Pancreas (tissue), 10 donors: ENCODE measurements around the gene ATN1. TPM values are rescaled to one million over a fixed set of nuclear protein-coding genes. Genes with fewer than 3 reads are reported as not detected.
A peak's percentile ranks its signal among the peaks of the same experiment; 100 is the strongest.
"Not testable (repeated sequence)": the region's sequence is repeated elsewhere in the genome, so short reads cannot be mapped to it uniquely, and the experiment has no call there.

Source experiments
- ATAC-seq, 4 donors: fragments of 200-7000 bp; cut with Tn5 transposase; one replicate each; pipeline versions ENCODE4 v1.8.0 to v1.9.1; 2020; ENCODE audit warnings: mild to moderate bottlenecking in 4 of 4, moderate library complexity in 4 of 4
- DNase-seq, 6 donors: peaks; one replicate each; pipeline ENCODE4 v3.0.0-alpha.2; 2020
- FAIRE-seq: peaks from 2 replicates; lab custom pipeline; 2012; peaks lifted over from hg19 to GRCh38; lab: Jason Lieb, UNC
- H3K27ac ChIP-seq, 4 donors: fragments of 200-600 bp; sonication (generic); 1 replicate in 3 of 4; 2 replicates in 1 of 4; pipeline versions ENCODE4 v1.5.0 to v1.8.0; 2020
- H3K27me3 ChIP-seq, 4 donors: fragments of 200-600 bp; one replicate each; pipeline ENCODE4 v1.8.0; 2021
- H3K36me3 ChIP-seq, 3 donors: fragments of 200-600 bp; sonication (generic) in 1 of 3; one replicate each; pipeline versions ENCODE4 v1.5.0 to v1.8.0; 2020 to 2021
- H3K4me1 ChIP-seq, 3 donors: fragments of 200-600 bp; one replicate each; pipeline ENCODE4 v1.8.0; 2021
- H3K4me3 ChIP-seq, 4 donors: fragments of 200-600 bp; sonication (generic) in 2 of 4; one replicate each; pipeline versions ENCODE4 v1.5.0 to v1.8.0; 2020 to 2021
- H3K9me3 ChIP-seq, 4 donors: fragments of 200-600 bp; one replicate each; pipeline ENCODE4 v1.8.0; 2021
- CTCF ChIP-seq, 4 donors: fragments of 200-600 bp; sonication (generic) in 3 of 4; IDR thresholded peaks; one replicate each; pipeline versions ENCODE4 v1.5.0 to v1.8.0; 2021; ENCODE audit warnings: antibody characterized with exemption in 4 of 4
- WGBS, 2 donors: extraction: QIAGEN DNeasy Blood & Tissue Kit; methylation state at CpG; one replicate each; pipeline ENCODE4 v1.1.7; 2013; 5-methylcytosine and 5-hydroxymethylcytosine counted together
- intact Hi-C, 3 donors: fragments of 100-400 bp; cut with DNase I; formaldehyde crosslinking; loops; one replicate each; pipeline versions ENCODE4 v1.11.1 to v1.14.2; 2022
- polyA plus RNA-seq, 2 donors: library from polyadenylated mRNA; stranded (reverse); fragments of 200-250 nt; gene quantifications; one replicate each; pipeline ENCODE4 v1.2.3, GENCODE V29; 2013
- total RNA-seq, 6 donors: library from RNA; stranded (reverse); fragmentation: NEBNext Ultra II Directional in 4 of 6; extraction: Animal tissue kit (Norgen Biotek cat#: 25700) in 4 of 6; gene quantifications; one replicate each; pipeline versions ENCODE4 v1.2.1 to v1.2.4, GENCODE V29; 2021 to 2023
- donor health status: healthy with polysubstance abuse.
- donor health status: DM: no; HTN: no; CAD: no; lungs with moderate emphysema.
- donor health status: DM: no; HTN: no; CAD: no.
- donor health status: control.
- donor health status: control.
- donor health status: Bipolar disorder and iron deficiency.
- donor health status: DM: yes; HTN: yes; CAD: no.
- donor health status: DM: no; HTN: no; CAD: no.
- donor health status: DM: no; HTN: no; CAD: no.
- donor health status: DM: yes; HTN: yes; CAD: no.

ATN1 gene
- total and polyA plus RNA-seq, 8 donors = 30.9 to 113 (median 39.2) TPM

- 58 to 71% methylated on average over 5 of the region's 5 CpGs for WGBS, 2 donors
- TF ChIP-seq CTCF (IDR thresholded peaks at IDR 0.05) = no peak
- H3K4me3 ChIP-seq = peak overlapping the region in 1 of 4 donors; percentile 63
- no peaks in the 10 kb centered on the region for H3K36me3 ChIP-seq
- DNase-seq (no peak), FAIRE-seq (no peak), ATAC-seq (no peak)
- H3K27me3 ChIP-seq = no peaks in the 10 kb centered on the region
- intact Hi-C loops = no loop called here
- no peaks in the 10 kb centered on the region for H3K9me3 ChIP-seq
- peaks cover 0 to 7% (median 4%) of the 10 kb centered on the region in 3 donors for H3K4me1 ChIP-seq
- peak overlapping the region in 1 of 4 donors; percentile 71 for H3K27ac ChIP-seq
Measured at GRCh38 chr12:6905414-6906040, 22.2 kb upstream of the ATN1 start.

- intact Hi-C loops, ATAC-seq, H3K4me3 ChIP-seq, H3K27me3 ChIP-seq, H3K4me1 ChIP-seq, H3K36me3 ChIP-seq, H3K9me3 ChIP-seq, H3K27ac ChIP-seq, FAIRE-seq: not testable (repeated sequence)
- 91 to 97% methylated on average over 11 of the region's 11 CpGs for WGBS, 2 donors
- peak in 1 of 6 donors; percentile 27 for DNase-seq
Measured at GRCh38 chr12:6908141-6908540, 19.6 kb upstream of the ATN1 start.

- intact Hi-C loops = no loop called here
- Histone ChIP-seq H3K4me3 (no peak overlapping the region), H3K36me3 (no peaks in the 10 kb centered on the region), H3K27me3 (no peaks in the 10 kb centered on the region), H3K9me3 (no peaks in the 10 kb centered on the region), H3K4me1 (peaks cover 0 to 7% (median 0%) of the 10 kb centered on the region in 3 donors), H3K27ac (no peak overlapping the region)
- WGBS, 2 donors = 84 to 85% methylated on average over 4 of the region's 4 CpGs
- ATAC-seq (no peak), FAIRE-seq (no peak), DNase-seq (peak in 1 of 6 donors; percentile 35)
- no peak for TF ChIP-seq CTCF (IDR thresholded peaks at IDR 0.05)
Measured at GRCh38 chr12:6909421-6910145, 18.2 kb upstream of the ATN1 start.

- 64 to 74% methylated on average over 15 of the region's 15 CpGs for WGBS, 2 donors
- no peak for ATAC-seq
- peaks cover 0 to 4% (median 0%) of the 10 kb centered on the region in 3 donors for H3K4me1 ChIP-seq
- intact Hi-C loops = no loop called here
- no peak overlapping the region for H3K27ac ChIP-seq
- no peak overlapping the region for H3K4me3 ChIP-seq
- H3K9me3 ChIP-seq = no peaks in the 10 kb centered on the region
- no peak for FAIRE-seq
- DNase-seq = peak in 2 of 6 donors; percentile 7 to 50
- H3K36me3 ChIP-seq = no peaks in the 10 kb centered on the region
- H3K27me3 ChIP-seq = no peaks in the 10 kb centered on the region
- TF ChIP-seq CTCF (IDR thresholded peaks at IDR 0.05) = no peak
Measured at GRCh38 chr12:6912164-6912935, 15.4 kb upstream of the ATN1 start.

- no peak for FAIRE-seq
- TF ChIP-seq CTCF (IDR thresholded peaks at IDR 0.05) = no peak
- H3K27ac ChIP-seq = peak within 1 kb of the TSS in 2 of 4 donors; percentile 10 to 60
- peaks cover 0 to 4% (median 0%) of the 10 kb centered on the region in 3 donors for H3K4me1 ChIP-seq
- 0% methylated on average over 39 to 68 of the region's 68 CpGs for WGBS, 2 donors
- peak; percentile 79 to 93 (median 88) for ATAC-seq
- intact Hi-C loops = no loop called here
- DNase-seq = peak; percentile 46 to 87 (median 64)
- H3K9me3 ChIP-seq = no peaks in the 10 kb centered on the region
- H3K36me3 ChIP-seq = no peaks in the 10 kb centered on the region
- H3K4me3 ChIP-seq = peak within 1 kb of the TSS; percentile 14 to 60 (median 37)
- no peaks in the 10 kb centered on the region for H3K27me3 ChIP-seq
Measured at GRCh38 chr12:6914246-6914946, 13.4 kb upstream of the ATN1 start, which contains the start of gene ENO2. ENO2 (plus strand) TSS chr12:6914580; CDS start chr12:6915833, 1,253 bp downstream.
